ENCODE measurements around the gene WASHC2C.
A peak's percentile ranks its signal among the peaks of the same experiment; 100 is the strongest.
"Not testable (repeated sequence)": the region's sequence is repeated elsewhere in the genome, so short reads cannot be mapped to it uniquely, and the experiment has no call there.

Gene WASHC2C, protein sequence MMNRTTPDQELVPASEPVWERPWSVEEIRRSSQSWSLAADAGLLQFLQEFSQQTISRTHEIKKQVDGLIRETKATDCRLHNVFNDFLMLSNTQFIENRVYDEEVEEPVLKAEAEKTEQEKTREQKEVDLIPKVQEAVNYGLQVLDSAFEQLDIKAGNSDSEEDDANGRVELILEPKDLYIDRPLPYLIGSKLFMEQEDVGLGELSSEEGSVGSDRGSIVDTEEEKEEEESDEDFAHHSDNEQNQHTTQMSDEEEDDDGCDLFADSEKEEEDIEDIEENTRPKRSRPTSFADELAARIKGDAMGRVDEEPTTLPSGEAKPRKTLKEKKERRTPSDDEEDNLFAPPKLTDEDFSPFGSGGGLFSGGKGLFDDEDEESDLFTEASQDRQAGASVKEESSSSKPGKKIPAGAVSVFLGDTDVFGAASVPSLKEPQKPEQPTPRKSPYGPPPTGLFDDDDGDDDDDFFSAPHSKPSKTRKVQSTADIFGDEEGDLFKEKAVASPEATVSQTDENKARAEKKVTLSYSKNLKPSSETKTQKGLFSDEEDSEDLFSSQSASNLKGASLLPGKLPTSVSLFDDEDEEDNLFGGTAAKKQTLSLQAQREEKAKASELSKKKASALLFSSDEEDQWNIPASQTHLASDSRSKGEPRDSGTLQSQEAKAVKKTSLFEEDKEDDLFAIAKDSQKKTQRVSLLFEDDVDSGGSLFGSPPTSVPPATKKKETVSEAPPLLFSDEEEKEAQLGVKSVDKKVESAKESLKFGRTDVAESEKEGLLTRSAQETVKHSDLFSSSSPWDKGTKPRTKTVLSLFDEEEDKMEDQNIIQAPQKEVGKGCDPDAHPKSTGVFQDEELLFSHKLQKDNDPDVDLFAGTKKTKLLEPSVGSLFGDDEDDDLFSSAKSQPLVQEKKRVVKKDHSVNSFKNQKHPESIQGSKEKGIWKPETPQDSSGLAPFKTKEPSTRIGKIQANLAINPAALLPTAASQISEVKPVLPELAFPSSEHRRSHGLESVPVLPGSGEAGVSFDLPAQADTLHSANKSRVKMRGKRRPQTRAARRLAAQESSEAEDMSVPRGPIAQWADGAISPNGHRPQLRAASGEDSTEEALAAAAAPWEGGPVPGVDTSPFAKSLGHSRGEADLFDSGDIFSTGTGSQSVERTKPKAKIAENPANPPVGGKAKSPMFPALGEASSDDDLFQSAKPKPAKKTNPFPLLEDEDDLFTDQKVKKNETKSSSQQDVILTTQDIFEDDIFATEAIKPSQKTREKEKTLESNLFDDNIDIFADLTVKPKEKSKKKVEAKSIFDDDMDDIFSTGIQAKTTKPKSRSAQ (N-terminal part only)

DNA sequence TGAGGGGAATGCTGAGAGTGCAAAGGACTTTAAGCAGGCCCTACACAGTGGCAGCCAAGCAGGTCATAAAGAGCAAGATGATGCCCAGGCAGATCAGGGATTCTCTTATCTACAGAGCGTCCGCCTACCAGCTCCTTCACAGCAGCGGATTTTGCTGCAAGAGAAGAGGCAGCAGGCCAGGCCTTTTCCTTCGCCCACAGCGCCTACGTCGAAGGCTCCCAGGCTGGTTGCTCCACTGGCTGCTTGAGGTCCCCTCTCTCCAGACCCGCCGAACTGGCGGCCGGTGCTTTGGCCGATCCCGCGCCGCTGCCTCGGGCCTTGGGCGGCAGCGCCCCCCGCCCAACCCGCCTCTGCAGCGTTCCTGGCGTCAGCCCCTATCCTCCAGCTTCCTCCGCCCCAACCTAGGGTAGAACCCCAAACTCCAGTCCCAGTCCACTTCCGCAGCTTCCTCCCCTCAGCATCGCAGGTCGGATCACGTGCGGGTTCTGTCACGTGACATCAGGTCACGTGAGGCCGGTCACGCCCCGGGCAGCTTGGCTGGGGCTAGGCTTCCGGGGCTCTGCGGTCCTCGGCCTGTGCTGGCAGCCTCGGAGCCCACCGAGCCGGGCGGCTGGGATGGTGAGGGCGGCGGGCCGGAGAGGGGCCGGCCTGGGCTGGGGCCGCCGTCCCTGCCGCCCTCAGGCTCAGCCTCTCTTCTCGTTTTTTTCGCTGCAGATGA lies at the start of gene WASHC2C:
Gene WASHC2C, plus strand, starts transcription at position 564 of the 718 bp plus-strand sequence. Its CDS starts 52 bp downstream, at position 616.
- DNase-seq (ENCODE audit: low spot score): peak; percentile 35

- not testable (repeated sequence) for DNase-seq (ENCODE audit: low spot score)
Observed at GRCh38 chr10:45678467-45678866, 48.6 kb upstream of the WASHC2C start.

GRCh38 chr10:45710200-45710796 lies 16.8 kb upstream of the WASHC2C start:
- not testable (repeated sequence) for DNase-seq (ENCODE audit: low spot score)

DNA sequence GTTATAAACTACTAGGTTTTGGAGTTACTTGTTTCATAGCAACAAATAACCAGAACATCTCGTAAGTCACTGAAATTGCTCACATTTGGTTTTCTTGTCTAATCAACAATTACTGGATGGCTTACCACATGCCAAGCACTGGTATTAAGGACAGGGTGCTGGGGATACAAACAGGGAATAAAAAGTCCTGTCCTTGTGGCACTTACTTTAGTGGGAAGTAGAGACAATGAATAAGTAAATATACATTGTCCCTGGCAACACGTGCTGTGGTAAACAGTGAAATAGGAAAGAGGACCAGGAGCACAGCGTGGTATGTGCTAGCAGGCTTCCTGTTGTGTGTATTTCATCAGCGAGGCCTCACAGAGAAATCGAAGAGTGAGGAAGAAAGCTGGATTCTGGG lies 15.8 kb upstream of the WASHC2C start:
- not testable (repeated sequence) for DNase-seq (ENCODE audit: low spot score)

GRCh38 chr10:45717053-45717452 lies 10.0 kb upstream of the WASHC2C start:
- DNase-seq (ENCODE audit: low spot score): not testable (repeated sequence)

DNA sequence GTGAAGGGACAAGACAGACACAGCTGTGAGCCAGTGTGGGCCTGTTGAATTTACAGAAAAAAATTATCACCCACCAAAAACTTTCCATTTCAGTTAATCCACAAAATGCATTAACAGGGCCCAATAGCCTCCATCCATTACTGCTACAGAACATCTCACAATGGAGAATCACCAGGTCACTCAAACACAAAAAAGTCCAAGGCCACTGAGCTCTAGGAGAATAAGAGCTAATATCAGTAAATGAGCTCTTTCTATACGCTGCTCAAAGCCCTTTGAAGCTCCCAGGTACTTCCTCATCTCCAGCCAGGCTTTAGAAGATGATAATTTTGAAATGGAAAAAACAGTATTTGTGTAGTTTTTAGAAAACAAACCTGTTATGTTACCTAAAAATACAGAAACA lies 9.4 kb upstream of the WASHC2C start:
- DNase-seq (ENCODE audit: low spot score): not testable (repeated sequence)

- not testable (repeated sequence) for DNase-seq (ENCODE audit: low spot score)
Observed at GRCh38 chr10:45721503-45721902, 5.6 kb upstream of the WASHC2C start.

DNA sequence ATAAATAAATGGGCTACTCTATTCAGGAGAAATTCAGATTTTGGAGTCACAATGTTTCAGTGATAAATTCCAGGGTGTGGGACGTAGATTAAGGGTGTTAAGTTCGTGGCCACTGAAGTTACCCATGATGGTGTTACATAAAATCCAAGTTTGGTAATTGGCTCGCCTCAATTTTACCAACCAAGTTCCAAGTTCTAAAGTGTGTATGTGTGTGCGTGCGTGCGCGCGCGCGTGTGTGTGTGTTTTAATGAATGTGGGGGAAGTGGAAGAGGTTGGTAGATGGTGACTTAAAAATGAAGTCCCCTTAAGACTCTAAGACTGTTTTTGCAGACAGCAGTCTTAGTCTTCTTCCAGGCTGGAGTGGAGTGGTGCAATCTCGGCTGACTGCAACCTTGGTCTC lies 3.2 kb upstream of the WASHC2C start:
- DNase-seq (ENCODE audit: low spot score): not testable (repeated sequence)

DNA sequence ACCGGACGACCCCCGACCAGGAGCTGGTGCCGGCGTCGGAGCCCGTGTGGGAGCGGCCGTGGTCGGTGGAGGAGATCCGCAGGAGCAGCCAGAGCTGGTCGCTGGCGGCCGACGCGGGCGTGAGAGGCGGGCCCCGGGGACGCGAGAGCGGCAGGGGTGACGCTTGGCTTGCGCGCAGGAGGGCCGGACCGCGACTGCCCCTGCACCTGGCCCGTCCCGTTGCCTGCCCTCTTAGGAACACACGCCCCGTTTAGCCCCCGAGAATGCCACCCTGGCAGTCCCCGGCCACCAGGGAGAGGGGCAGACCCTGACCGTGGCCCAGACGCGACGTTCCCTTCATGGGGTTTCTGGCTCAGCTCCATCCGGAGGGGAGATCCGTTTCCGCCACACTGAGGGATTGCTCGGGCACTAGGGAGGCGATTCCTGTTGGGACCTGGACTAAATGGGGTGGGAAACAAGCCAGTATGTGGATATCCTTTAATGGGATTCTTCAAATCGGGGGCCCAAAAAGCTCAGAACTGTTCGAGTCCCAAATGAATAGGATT lies 427 bp downstream of the WASHC2C start:
- not testable (repeated sequence) for DNase-seq (ENCODE audit: low spot score)

GRCh38 chr10:45734449-45734848 lies 7.4 kb downstream of the WASHC2C start:
- not testable (repeated sequence) for DNase-seq (ENCODE audit: low spot score)

DNA sequence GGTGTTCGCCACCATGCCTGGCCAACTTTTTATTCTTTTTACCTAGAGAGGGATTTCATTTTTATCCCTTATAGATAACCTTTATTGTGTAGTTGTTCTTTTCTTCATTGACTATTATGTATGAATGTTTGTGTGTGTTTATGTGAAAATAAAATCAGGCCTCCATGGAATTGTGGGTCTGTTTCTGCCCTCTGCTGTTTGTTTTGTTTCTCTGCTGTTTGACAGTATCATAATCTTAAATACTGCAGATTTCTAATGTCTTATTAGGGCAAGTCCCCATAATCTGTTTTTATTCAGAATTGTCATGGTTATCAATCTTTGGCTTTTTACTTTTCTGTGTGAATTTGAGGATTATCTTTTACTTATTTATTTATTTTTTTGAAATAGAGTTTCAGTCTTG lies 7.8 kb downstream of the WASHC2C start:
- not testable (repeated sequence) for DNase-seq (ENCODE audit: low spot score)

GRCh38 chr10:45741559-45741958 lies 14.5 kb downstream of the WASHC2C start:
- not testable (repeated sequence) for DNase-seq (ENCODE audit: low spot score)

DNA sequence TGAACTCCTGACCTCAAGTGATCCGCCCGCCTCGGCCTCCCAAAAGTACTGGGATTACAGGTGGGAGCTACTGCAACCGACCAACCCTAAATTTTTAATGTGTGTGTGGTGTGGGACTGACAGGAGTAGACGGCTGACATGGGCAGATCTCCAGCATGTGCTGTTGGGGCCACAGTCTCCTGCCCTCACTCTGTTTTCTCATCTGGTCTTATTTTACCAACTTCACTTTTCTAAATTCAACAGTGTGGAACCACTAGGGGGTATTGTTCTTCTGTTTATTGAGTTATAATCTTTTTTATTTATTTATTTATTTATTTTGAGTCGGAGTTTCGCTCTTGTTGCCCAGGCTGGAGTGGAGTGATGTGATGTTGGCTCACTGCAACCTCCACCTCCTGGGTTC lies 14.9 kb downstream of the WASHC2C start:
- not testable (repeated sequence) for DNase-seq (ENCODE audit: low spot score)

GRCh38 chr10:45751141-45751540 lies 24.1 kb downstream of the WASHC2C start:
- DNase-seq (ENCODE audit: low spot score): not testable (repeated sequence)

- not testable (repeated sequence) for DNase-seq (ENCODE audit: low spot score)
Observed at GRCh38 chr10:45752210-45752609, 25.1 kb downstream of the WASHC2C start.

DNA sequence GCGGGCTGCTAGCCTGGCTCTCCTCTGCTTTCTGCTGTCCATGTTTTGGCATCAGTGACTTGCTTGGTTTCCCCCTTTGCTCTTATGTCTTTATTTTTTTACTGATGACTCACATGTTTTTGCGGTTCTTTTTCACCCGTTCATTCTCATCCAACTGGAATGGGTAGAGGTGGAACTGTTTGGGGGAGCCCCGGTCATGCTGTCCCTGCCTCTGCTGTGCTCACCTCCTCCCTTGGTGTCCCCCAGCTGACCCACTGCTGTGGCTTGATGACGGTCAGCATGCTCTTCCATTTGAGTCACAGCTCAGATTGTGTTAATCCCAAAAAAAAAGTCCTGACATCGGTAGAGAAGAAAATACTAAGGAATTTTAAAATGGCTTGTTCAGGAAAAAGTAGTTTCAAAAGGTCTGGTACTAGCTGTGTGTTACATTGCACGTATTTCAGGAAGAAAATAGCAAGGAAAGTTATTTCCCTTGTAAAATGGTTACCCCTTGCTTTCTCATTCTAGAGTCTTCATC lies 27.0 kb downstream of the WASHC2C start:
- not testable (repeated sequence) for DNase-seq (ENCODE audit: low spot score)

DNA sequence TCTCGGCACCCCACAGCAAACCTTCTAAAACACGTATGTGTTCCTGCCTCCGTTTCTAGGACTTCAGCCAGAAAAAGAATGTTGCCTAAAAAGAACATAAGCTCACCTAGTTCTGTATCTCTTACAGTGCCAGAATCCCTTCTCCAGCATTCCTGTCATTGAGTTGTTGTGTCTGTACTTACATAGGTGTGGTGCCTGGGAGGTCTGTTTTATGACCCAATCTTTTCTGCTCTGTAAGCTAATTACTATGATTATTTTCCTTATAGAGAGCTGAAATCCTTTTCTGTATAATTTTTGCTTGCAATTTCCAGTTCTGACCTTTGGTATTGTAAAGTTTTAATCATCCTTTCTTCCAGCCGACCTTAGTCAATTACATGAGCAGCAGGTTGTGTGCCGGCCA lies 28.0 kb downstream of the WASHC2C start:
- not testable (repeated sequence) for DNase-seq (ENCODE audit: low spot score)

DNA sequence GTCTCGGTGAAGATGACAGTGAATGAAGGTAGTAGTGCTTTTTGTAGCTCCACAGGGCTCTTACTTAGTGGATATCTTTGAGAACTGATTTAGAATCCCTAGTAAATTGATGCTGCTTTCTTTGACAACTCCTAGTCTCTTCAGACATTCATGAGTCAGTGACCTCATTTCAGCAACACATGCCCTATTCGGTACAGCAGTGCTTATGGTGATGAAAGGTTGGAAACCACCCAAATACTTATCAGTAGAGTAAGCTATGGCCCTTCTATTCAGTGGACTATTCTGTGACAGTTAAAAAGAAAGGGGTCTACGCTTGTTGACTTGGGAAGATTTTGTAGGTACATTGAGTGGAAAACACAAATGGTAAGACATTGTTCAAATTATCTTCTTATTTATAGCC lies 29.0 kb downstream of the WASHC2C start:
- DNase-seq (ENCODE audit: low spot score): not testable (repeated sequence)

- DNase-seq (ENCODE audit: low spot score): not testable (repeated sequence)
Observed at GRCh38 chr10:45757661-45758396, 30.8 kb downstream of the WASHC2C start.

All from AG08395 (cell line).